ENCODE measurements around the gene TSSK2.

TSSK2 gene

GRCh38 chr22:19106886-19107729, 24.0 kb upstream of the TSSK2 start:
- no peak for DNase-seq

DNA sequence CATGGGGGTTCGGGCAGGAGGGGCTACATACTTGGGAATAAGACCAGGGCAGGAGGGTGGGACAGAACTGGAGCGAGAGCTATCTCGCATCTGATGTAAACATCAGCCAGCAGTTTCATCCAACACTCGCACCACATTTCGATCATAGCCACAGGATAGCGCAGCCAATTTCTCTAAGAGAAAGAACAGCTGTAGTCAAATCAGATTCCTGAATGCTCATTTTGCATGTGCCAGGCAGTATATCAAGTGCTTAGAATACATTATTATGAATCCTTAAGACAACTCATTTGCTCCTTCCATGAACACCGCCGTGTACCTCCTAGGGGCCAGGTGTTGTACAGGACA, 23.4 kb upstream of the TSSK2 start:
- DNase-seq, result no peak

DNA sequence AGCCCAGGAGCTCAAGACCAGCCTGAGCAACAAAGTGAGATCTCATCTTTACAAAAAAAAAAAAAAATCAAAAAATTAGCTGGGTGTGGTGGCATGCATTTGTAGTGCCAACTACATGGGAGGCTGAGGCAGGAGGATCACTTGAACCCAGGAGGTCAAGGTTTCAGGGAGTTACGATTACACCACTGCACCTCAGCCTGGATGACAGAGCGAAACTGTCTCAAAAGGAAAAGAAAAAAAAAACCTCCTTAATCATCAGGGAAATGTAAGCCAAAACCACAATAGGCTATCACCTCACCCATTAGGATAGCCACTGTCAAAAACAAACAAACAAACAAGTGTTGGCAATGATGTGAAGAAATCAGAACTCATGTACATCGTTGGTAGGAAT, 22.3 kb upstream of the TSSK2 start:
- DNase-seq, result no peak

- DNase-seq, result no peak
Observed at GRCh38 chr22:19109198-19110063, 21.7 kb upstream of the TSSK2 start.

GRCh38 chr22:19110064-19110458, 21.0 kb upstream of the TSSK2 start:
- no peak for DNase-seq

GRCh38 chr22:19110646-19111045, 20.5 kb upstream of the TSSK2 start:
- DNase-seq, result no peak

DNA sequence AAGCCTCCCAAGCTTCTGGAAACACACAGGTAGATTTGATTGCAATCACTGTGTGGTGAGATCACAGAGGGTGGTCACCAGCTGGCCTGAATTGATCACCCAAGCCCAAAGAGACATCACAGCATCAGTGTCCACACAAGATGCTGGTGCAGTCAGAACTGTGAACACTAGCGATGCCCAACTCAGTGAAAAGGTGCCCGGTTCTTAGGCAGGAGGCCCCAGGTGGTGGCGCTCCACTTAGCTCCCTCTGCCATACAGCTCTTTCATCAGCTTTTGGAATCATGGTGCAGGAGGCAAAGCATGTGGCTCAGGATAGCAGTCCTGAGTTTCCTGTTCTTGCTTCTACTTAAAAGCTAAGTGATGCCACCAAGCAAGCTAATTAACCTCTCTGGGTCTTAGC, 20.0 kb upstream of the TSSK2 start:
- DNase-seq, result no peak

- no peak for DNase-seq
Observed at GRCh38 chr22:19111584-19111983, 19.5 kb upstream of the TSSK2 start.

DNA sequence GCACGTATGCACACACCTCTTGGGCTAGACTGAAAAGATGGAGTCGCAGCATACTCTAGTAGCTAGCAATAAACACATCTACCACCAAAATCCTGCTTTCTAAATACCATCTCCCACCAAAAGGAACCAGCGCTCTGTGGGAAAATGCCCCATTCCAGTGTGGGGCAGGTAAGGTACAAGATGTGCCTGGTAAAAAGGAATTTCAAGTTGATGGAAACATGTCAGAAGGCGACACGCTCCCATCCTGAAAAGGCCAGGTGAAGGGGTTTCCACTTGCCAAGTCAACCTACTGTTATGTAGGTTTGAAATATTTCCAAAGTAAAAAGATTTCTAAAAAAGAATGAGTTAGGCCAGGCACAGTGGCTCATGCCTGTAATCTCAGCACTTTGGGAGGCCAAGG, 17.7 kb upstream of the TSSK2 start:
- DNase-seq, result no peak

DNA sequence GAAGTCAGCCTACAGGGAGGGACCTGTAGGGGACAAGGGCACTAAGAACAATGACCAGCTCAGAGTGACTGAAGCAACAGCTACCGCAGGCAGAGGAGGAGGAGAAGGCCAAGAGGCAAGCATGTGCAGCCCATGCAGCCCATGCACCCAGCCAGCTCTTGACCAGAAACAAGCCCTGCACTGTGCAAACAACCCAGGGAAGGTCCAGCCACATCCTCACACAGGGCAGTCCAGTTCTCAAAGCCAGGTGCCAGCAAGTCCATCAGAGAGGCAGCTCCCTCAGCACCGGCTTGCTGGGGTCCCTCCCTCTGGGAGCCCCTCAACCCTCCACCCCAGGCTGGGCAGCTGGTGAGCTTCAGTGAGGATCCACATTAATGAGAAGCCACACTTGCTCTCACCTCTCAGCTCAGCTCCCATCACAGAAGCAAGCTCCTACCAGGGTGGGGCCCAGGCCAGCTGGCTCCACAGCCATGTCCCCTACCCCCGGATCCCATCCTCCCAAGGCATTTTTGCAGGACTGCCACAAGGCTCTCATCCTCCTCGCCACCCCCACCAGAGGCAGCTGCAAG, 16.0 kb upstream of the TSSK2 start:
- no peak for DNase-seq

GRCh38 chr22:19115628-19116027, 15.5 kb upstream of the TSSK2 start:
- no peak for DNase-seq

DNA sequence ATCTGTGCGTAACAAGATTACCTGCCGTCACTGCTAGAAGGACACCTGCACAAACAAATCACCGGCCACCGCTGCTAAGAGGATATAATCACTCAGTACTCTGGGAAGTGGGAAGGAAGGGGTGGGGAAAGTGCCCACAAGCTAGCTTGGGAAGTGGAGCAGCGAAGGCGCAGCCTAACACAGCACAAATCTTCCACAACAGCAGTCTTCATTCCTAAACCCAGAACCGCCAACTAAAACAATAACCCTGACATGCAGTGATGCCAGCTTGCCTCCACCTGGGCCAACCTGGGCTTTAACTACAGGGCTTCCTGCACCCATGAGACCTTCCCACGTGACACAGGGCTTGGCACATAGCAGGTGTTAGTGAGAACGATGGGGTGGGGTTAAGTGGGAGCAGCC, 14.0 kb upstream of the TSSK2 start:
- DNase-seq, result no peak

GRCh38 chr22:19118329-19118880, 12.7 kb upstream of the TSSK2 start:
- no peak for DNase-seq

DNA sequence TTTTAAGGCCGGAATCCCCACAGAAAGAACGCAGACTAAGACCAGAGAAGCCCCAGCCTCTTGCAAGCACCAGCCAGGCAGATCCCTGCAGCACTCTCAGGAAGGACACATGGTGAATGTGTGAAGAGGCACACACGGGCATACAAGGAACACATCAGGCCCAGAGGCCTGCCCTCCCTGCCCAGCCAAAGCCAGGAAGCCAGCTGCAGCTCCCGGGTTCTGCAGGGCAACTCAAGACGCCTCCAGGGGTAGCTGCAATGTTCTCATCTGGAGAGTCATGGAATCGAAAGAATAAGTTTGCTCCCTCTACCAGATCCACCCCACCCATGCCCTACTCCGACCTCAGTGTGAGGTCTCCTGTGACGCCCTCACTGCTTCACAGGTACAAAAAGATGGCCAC, 11.2 kb upstream of the TSSK2 start:
- no peak for DNase-seq

- no peak for DNase-seq
Observed at GRCh38 chr22:19120829-19121630, 10.1 kb upstream of the TSSK2 start.

GRCh38 chr22:19121631-19122142, 9.4 kb upstream of the TSSK2 start:
- DNase-seq, result no peak

GRCh38 chr22:19122143-19122751, 8.9 kb upstream of the TSSK2 start, which contains the start of gene DGCR2:
Gene DGCR2 (minus strand): TSS chr22:19122412. CDS start chr22:19122206, 206 bp downstream.
- DNase-seq, result peak; percentile 97

GRCh38 chr22:19122752-19123492, 8.2 kb upstream of the TSSK2 start:
- no peak for DNase-seq

GRCh38 chr22:19123936-19124335, 7.2 kb upstream of the TSSK2 start:
- no peak for DNase-seq

DNA sequence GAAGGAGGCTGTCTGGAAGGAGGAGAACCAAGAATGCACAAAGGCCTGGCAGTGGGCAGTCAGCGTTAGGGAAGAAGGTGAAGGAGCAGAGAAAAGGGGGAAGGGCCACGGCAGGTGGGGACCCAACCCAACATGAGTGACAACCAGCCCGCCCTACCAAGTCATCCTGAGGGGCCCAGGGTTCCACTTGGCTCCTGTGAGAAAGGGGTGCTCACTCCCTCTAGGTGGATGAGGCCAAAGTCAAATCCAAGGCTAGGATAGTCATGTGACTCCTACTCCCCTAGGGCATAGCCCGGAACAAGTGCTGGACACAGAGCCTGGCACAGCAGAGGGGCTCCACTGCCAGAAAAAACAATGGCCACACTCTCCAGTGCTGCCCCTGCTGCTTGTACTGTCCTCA, 6.7 kb upstream of the TSSK2 start:
- no peak for DNase-seq

DNA sequence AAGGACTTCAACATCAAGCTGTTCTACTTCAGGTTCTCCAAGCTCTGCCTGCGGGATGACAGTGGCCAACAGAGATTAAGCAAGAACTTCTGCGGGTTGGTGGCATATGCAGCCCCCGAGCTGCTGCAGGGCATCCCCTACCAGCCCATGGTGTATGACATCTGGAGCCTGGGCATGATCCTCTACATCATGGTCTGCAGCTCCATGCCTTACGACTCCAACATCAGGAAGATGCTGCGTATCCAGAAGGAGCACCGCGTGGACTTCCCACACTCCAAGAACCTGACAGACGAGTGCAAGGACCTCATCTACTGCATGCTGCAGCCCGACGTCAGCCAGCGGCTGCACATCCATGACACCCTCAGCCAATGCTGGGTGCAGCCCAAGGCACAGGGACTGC, 6.1 kb upstream of the TSSK2 start:
- no peak for DNase-seq

Measured in fibroblast of skin of abdomen (primary cell).